ENCODE measurements around the gene SELL.
"Not testable (repeated sequence)": the region's sequence is repeated elsewhere in the genome, so short reads cannot be mapped to it uniquely, and the experiment has no call there.

SELL gene

DNA sequence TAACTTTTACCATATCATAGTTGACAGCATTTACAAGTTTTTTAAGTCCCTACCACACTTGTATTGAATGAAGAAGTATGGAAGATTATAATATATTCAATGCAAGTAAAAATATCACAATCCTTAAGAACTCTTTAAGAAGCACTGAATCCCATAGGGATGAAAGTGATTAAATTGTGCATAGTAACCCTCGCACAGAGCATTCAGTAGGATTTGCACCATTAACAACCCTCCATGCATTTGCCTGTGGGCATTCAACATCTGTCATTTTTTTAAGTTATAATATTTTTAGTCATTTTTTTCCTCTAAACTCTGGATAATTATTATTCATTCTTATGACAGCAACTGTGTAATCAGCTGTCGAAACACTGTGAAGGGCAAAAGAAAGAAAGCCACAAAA lies 12.3 kb upstream of the SELL start:
- H3K4me3 Mint-ChIP-seq = no peak overlapping the region
- no peaks in the 10 kb centered on the region for H3K36me3 Mint-ChIP-seq (ENCODE audit: low read depth)
- no peak overlapping the region for H3K27ac Mint-ChIP-seq
- H3K4me1 Mint-ChIP-seq (ENCODE audit: low read depth) = no peaks in the 10 kb centered on the region
- no peaks in the 10 kb centered on the region for H3K9me3 Mint-ChIP-seq
- peaks cover 3% of the 10 kb centered on the region for H3K27me3 Mint-ChIP-seq

DNA sequence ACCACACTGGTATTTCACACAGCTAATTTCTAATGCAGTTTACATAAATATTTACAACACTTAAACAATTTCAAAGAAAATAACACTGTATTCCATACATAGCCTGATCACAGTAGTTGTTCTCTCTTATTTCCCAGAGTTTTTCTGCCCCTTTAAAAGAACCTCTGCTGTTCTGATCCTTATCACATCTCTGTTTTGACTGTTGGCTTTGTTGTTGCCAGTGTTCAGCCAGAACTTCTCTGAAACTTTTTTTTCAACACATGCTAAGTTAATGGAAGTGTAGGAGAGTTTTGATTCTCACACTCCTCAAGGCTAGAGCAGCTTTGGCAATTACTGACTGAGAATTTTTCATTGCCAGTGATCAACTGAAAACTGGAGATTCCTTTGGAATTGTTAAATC lies 11.4 kb upstream of the SELL start:
- H3K27ac Mint-ChIP-seq = no peak overlapping the region
- no peak overlapping the region for H3K4me3 Mint-ChIP-seq
- H3K36me3 Mint-ChIP-seq (ENCODE audit: low read depth) = no peaks in the 10 kb centered on the region
- no peaks in the 10 kb centered on the region for H3K4me1 Mint-ChIP-seq (ENCODE audit: low read depth)
- H3K27me3 Mint-ChIP-seq = peaks cover 5% of the 10 kb centered on the region
- no peaks in the 10 kb centered on the region for H3K9me3 Mint-ChIP-seq

DNA sequence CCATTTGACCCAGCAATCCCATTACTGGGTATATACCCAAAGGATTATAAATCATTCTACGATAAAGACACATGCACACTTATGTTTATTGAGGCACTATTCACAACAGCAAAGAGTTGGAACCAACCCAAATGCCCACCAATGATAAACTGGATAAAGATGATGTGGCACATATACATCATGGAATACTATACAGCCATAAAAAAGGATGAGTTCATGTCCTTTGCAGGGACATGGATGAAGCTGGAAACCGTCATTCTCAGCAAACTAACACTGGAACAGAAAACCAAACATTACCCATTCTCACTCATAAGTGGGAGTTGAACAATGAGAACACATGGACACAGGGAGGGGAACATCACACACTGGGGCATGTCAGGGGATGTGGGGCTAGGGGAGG lies 3.7 kb upstream of the SELL start:
- Mint-ChIP-seq H3K4me1 (ENCODE audit: low read depth) (peaks cover 13% of the 10 kb centered on the region), H3K27me3 (peaks cover 22% of the 10 kb centered on the region), H3K9me3 (peaks cover 15% of the 10 kb centered on the region)
- H3K4me3 Mint-ChIP-seq; H3K27ac Mint-ChIP-seq; H3K36me3 Mint-ChIP-seq (ENCODE audit: low read depth): not testable (repeated sequence)

DNA sequence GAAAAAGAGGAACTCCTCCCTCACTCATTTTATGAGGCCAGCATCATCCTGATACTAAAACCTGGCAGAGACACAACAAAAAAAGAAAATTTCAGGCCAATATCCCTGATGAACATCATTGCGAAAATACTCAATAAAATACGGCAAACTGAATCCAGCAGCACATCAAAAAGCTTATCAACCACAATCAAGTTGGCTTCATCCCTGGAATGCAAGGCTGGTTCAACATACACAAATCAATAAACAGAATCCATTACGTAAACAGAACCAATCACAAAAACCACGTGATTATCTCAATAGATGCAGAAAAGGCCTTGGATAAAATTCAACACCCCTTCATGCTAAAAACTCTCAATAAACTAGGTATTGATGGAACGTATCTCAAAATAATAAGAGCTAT lies 1.7 kb upstream of the SELL start:
- H3K4me3 Mint-ChIP-seq, H3K27ac Mint-ChIP-seq: not testable (repeated sequence)
- H3K27me3 Mint-ChIP-seq = peaks cover 17% of the 10 kb centered on the region
- peaks cover 27% of the 10 kb centered on the region for H3K4me1 Mint-ChIP-seq (ENCODE audit: low read depth)
- H3K9me3 Mint-ChIP-seq = peaks cover 15% of the 10 kb centered on the region
- H3K36me3 Mint-ChIP-seq (ENCODE audit: low read depth) = peaks cover 17% of the 10 kb centered on the region

DNA sequence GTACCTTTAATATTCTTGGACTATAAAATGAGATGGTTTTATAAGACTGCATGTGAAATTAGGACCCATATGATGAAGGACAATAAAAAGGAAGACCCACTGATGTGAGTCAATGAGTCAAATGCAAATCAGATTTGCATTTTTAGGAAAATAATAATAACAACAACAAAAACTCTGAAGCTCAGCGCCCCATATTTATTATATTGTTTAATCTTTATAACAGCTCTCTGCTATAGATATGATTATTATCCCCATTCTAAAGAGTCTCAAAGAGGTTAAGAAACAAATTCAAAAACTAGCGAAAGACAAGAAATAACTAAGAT lies 850 bp upstream of the SELL start:
- H3K4me3 Mint-ChIP-seq = peak overlapping the region; percentile 85
- H3K36me3 Mint-ChIP-seq (ENCODE audit: low read depth) = peaks cover 20% of the 10 kb centered on the region
- H3K27me3 Mint-ChIP-seq = peaks cover 17% of the 10 kb centered on the region
- peaks cover 13% of the 10 kb centered on the region for H3K9me3 Mint-ChIP-seq
- H3K27ac Mint-ChIP-seq = no peak overlapping the region
- H3K4me1 Mint-ChIP-seq (ENCODE audit: low read depth) = peaks cover 30% of the 10 kb centered on the region

DNA sequence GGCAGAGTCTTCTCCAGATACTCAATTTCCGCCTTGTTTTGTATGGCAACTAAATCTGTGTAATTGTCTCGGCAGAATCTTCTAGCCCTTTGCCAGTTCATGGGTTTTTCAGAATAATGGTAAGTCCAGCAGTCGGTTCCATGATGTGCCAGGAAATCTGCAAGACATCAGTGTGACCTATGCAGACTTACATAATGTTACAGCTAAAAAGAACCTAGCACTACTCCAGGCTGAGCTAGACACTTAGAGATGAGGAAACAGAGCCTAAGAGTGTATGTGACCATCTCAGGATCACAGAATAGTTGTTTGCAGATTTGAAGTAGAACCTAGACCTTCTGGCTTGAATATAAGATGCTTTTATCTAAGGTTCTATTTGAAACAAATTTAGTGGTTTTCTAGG lies 2.8 kb downstream of the SELL start:
- Mint-ChIP-seq H3K4me3 (peak overlapping the region; percentile 85), H3K9me3 (peaks cover 4% of the 10 kb centered on the region), H3K4me1 (ENCODE audit: low read depth) (peaks cover 67% of the 10 kb centered on the region), H3K27me3 (peaks cover 4% of the 10 kb centered on the region), H3K36me3 (ENCODE audit: low read depth) (peaks cover 56% of the 10 kb centered on the region), H3K27ac (peak overlapping the region; percentile 89)

DNA sequence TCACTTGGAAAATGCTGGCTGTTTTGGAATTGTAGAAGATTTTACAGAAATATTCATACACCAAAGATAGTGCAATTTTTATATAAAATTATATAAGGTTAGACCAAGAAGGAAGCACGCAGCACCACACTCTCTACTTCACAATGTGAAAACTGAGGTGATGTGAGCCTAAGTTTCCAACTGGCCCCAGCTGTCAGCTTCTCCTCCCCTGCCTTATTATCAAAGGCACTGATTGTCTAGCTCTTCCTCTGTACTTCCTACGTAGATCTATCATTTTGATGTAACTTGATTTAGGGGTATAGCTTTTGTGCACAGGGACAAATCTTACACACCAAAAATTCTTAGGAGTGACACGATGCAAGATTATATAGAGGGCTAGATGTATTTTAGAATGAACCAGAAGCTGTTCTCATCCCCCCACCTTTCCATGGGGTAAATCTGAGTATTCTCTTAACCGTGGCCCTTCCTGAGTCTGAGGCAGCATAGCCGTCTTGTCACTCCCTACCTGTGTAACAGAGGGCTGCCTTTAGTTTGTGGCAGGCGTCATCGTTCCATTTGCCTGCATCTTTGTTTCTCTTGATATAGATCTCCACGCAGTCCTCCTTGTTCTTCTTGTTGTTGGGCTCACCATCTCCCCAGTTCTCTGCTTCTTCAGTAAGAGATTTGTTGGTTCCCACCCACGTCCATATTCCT lies 3.4 kb downstream of the SELL start:
- H3K9me3 Mint-ChIP-seq = no peaks in the 10 kb centered on the region
- H3K4me3 Mint-ChIP-seq = peak overlapping the region; percentile 85
- H3K27ac Mint-ChIP-seq = peak overlapping the region; percentile 89
- peaks cover 73% of the 10 kb centered on the region for H3K4me1 Mint-ChIP-seq (ENCODE audit: low read depth)
- H3K36me3 Mint-ChIP-seq (ENCODE audit: low read depth) = peaks cover 59% of the 10 kb centered on the region
- no peaks in the 10 kb centered on the region for H3K27me3 Mint-ChIP-seq

DNA sequence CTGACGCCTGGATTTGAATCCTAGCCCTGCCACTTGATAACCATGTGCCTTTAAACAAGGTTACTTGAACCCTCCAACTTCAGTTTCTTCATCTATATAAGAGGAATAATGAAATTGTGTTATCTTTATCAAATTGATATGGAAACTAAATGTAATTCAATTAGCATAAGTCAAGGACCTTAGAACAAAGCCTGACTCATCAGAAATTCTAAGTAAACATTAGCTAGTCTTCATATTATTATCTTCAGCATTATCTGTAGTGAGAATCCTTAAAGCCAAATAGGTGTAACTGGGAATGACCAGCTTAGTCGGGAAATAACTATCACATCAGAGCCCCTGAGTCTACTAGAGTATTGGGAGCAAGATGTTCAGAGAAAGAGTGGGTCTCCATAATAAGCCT lies 6.6 kb downstream of the SELL start:
- peak overlapping the region; percentile 43 for H3K4me3 Mint-ChIP-seq
- peaks cover 86% of the 10 kb centered on the region for H3K36me3 Mint-ChIP-seq (ENCODE audit: low read depth)
- H3K27ac Mint-ChIP-seq = peak overlapping the region; percentile 89
- no peaks in the 10 kb centered on the region for H3K27me3 Mint-ChIP-seq
- H3K9me3 Mint-ChIP-seq = no peaks in the 10 kb centered on the region
- peaks cover 86% of the 10 kb centered on the region for H3K4me1 Mint-ChIP-seq (ENCODE audit: low read depth)

DNA sequence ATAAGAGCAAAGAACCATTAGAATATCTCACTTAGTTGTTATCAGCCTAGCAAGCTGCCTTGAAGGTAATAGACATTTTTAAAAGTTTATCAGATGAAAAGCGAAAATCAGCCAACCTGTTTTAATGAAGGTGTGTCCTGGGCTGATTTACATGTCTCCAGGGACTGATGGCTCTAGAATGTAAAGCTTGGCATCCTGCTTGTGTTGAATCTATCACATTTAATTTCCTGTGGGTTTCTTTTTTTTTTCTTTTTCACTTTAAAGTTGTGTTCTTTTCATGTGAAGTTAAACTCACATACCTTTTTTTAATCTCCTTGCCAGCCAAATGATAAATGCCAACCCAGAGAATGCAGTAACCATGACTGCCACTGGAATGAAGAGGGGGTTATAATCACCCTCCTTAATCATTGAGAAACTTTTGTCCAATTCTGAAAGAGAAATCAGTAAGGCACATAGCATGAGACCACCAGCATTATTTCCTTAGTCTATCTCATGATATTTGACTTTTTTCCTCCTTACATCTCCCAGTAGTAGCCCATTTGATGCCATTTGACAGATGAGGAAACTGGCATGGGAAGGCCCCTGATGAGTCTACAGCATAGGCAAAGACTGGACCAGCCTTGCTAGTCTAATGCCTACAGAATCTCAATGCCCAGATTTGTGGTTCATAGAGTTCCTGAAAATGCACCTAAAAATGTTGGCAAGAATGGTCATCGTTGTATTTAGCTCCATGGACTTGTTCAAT lies 10.0 kb downstream of the SELL start:
- peak overlapping the region; percentile 28 for H3K4me3 Mint-ChIP-seq
- H3K36me3 Mint-ChIP-seq (ENCODE audit: low read depth) = peaks cover 83% of the 10 kb centered on the region
- peak overlapping the region; percentile 83 for H3K27ac Mint-ChIP-seq
- no peaks in the 10 kb centered on the region for H3K9me3 Mint-ChIP-seq
- H3K27me3 Mint-ChIP-seq = no peaks in the 10 kb centered on the region
- peaks cover 63% of the 10 kb centered on the region for H3K4me1 Mint-ChIP-seq (ENCODE audit: low read depth)

DNA sequence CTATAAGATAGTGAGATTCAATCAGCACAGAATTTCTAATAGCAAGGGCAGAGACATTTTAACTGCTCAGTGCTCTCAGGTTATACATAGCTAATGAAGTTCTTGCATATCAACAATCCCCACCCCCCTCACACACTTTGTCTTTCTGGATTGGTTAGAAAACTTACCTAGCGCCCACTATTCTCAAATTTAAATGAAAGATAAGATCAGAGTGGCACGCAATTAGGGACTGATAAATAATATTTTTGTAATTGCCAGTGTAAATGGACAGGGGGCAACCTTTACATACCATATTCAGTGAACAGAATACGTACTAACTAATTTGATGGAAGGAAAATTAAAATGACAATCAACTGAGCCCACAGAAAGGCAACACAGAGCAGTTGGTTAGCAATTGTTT lies 11.7 kb downstream of the SELL start:
- Mint-ChIP-seq H3K4me3 (no peak overlapping the region), H3K9me3 (no peaks in the 10 kb centered on the region)

DNA sequence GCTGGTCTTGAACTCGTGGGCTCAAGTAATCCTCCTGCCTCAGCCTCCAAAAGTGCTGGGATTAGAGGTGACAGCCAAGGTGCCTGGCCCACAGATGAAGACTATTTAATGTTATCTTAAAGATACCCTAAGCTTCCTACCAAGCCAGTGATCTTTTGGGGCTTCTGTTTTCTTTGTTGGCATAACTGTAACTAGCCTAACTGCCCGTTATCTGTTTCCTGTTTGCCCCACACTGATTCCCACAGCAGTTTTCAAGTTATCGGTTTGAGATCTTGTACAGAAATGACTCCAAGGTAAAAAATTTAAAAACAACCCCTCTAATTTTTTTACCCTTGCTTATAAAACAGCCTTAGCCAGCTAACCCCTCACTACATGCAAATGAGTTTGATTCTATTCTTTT lies 12.4 kb downstream of the SELL start:
- H3K4me1 Mint-ChIP-seq (ENCODE audit: low read depth) = peaks cover 38% of the 10 kb centered on the region
- no peaks in the 10 kb centered on the region for H3K9me3 Mint-ChIP-seq
- peak overlapping the region; percentile 91 for H3K27ac Mint-ChIP-seq
- no peaks in the 10 kb centered on the region for H3K27me3 Mint-ChIP-seq
- no peak overlapping the region for H3K4me3 Mint-ChIP-seq
- H3K36me3 Mint-ChIP-seq (ENCODE audit: low read depth) = peaks cover 83% of the 10 kb centered on the region

More for the DNA sequence above, 11.7 kb downstream of the SELL start:
- H3K4me1 Mint-ChIP-seq (ENCODE audit: low read depth) = peaks cover 45% of the 10 kb centered on the region
- H3K36me3 Mint-ChIP-seq (ENCODE audit: low read depth) = peaks cover 83% of the 10 kb centered on the region
- H3K27ac Mint-ChIP-seq = peak overlapping the region; percentile 53
- H3K27me3 Mint-ChIP-seq = no peaks in the 10 kb centered on the region

DNA sequence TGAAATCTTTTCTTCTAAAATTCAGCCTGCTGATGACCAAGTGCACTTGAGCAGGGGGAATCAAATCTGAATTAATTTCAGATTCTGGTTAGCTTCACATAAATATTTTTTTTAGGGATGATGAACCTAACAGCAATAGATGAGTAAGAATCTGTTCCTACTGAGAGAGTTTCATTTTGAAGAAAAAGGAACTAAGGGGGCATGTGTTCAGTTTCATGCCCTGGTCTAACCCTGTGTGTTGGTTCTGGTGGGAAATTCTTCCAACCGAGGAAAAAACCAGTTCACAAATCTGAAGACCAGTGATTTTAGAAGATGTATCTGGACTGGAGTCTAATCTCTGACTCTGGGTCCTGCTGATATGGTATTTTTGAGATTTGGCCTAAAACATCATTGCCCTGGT lies 13.7 kb downstream of the SELL start:
- Mint-ChIP-seq H3K9me3 (no peaks in the 10 kb centered on the region), H3K4me1 (ENCODE audit: low read depth) (peaks cover 26% of the 10 kb centered on the region), H3K36me3 (ENCODE audit: low read depth) (peaks cover 74% of the 10 kb centered on the region), H3K4me3 (peak overlapping the region; percentile 45), H3K27ac (peak overlapping the region; percentile 91), H3K27me3 (no peaks in the 10 kb centered on the region)

DNA sequence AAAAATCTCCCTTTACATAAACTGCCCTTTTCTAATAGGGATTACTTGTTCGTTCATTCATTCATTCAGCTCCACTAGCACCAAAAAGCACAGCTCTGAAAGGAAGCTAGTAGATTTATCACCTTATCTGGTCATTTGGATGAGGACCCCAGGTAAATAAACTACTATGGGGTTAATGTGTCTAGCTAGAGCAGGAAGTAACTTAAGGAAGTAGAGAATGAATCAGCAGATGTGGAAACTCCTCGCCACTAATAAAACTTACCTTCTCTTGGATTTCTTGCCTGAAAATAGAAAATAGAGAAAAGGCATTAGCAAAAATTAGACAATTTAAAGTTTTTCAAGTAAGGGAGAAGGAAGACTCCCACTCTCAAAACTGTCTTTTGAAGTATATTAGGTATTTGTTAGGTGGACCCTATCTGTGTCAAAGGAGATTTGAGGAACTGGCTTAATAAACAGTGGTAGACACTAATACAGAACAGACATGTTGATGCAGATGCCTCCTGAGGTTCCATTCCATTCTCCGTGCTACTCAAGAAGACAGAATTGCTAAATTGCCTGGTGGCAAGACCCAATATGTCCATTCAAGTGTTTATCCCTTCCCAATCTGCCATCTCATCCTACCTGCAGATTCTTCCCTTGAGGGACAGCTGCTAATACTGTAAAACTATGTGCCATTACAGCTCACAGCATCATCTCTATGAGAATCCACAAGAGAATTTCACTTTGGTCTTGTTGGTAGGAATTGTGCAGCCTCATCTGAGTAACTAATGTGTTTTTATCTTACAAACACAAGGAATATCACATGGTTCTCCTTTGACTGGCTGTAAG lies 14.9 kb downstream of the SELL start:
- peak overlapping the region; percentile 63 for H3K4me3 Mint-ChIP-seq
- no peaks in the 10 kb centered on the region for H3K27me3 Mint-ChIP-seq
- H3K4me1 Mint-ChIP-seq (ENCODE audit: low read depth) = peaks cover 13% of the 10 kb centered on the region
- peak overlapping the region; percentile 91 for H3K27ac Mint-ChIP-seq
- no peaks in the 10 kb centered on the region for H3K9me3 Mint-ChIP-seq
- peaks cover 63% of the 10 kb centered on the region for H3K36me3 Mint-ChIP-seq (ENCODE audit: low read depth)

DNA sequence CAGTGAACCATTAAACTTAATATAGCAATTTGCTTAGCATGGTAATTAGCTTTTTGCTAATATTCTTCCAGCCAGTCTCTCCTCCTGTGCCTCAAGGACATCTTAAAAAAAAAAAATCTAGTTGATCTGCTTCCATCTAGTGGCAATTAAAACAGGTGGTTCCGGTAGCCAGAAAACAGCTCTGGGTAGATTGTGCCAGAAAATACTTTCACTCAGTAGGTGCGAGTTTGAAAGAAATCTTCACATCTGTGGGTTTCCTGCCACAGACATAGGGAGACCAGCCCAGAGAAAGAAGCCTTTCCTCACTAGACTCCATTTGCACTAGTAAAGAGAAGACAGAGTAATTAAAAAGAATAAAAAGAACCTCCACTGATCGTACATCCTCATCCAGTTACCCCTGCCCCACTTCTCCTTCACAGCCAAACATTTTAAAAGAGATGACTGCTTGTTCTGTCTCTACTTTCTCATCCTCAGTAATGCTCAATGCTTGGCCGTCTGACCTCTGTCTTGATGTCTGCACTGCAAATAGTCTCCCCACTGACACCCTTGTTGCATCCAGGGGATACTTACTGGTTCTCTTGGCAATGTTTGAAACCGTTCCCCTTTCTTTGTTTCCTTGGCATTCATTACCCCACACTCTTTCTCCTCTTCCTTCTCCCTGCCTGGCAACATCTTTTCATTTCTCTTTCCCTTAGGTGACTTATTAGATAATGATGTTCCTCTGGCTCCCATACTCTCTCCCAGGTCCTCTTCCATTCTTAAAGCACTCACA lies 16.9 kb downstream of the SELL start:
- Mint-ChIP-seq H3K27ac (peak overlapping the region; percentile 92), H3K4me1 (ENCODE audit: low read depth) (no peaks in the 10 kb centered on the region), H3K36me3 (ENCODE audit: low read depth) (peaks cover 66% of the 10 kb centered on the region)

More for the DNA sequence above, 16.9 kb downstream of the SELL start:
- Mint-ChIP-seq H3K27me3 (no peaks in the 10 kb centered on the region), H3K4me3 (peak overlapping the region; percentile 64), H3K9me3 (no peaks in the 10 kb centered on the region)

All from stimulated activated naive CD8-positive, alpha-beta T cell treated with anti-CD3 and anti-CD28 coated beads, Interleukin-15, Interleukin-2, amounts not matched to agents 100 ng/mL and 50 ng/mL, for 24 hours (primary cell).